C4-2B (cell line): ENCODE measurements around the gene SLC10A7.

Source experiments
- ZFX ChIP-seq: fragments of 450-650 bp; IDR thresholded peaks from 2 replicates; pipeline ENCODE4 v1.6.1; 2017
- TF ChIP-seq, protein P1 (sequence below): fragments of 450-650 bp; conservative IDR thresholded peaks from 2 replicates; pipeline ENCODE4 v1.5.1; 2017; ENCODE audit warnings: mild to moderate bottlenecking

- TF ChIP-seq, protein P1, sequence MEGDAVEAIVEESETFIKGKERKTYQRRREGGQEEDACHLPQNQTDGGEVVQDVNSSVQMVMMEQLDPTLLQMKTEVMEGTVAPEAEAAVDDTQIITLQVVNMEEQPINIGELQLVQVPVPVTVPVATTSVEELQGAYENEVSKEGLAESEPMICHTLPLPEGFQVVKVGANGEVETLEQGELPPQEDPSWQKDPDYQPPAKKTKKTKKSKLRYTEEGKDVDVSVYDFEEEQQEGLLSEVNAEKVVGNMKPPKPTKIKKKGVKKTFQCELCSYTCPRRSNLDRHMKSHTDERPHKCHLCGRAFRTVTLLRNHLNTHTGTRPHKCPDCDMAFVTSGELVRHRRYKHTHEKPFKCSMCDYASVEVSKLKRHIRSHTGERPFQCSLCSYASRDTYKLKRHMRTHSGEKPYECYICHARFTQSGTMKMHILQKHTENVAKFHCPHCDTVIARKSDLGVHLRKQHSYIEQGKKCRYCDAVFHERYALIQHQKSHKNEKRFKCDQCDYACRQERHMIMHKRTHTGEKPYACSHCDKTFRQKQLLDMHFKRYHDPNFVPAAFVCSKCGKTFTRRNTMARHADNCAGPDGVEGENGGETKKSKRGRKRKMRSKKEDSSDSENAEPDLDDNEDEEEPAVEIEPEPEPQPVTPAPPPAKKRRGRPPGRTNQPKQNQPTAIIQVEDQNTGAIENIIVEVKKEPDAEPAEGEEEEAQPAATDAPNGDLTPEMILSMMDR = no peak
- no peak for TF ChIP-seq ZFX
Measured at GRCh38 chr4:146285037-146285436, 236.7 kb downstream of the SLC10A7 start.
